ENCODE data around the gene ST6GAL2. TPM values are rescaled to one million over a fixed set of nuclear protein-coding genes. Genes with fewer than 3 reads are reported as not detected.

ST6GAL2 gene
- total and polyA plus RNA-seq, 2 of the 8 experiments (the other 6 are each of a cell fraction or from before 2014, with no cell fraction given) = 2.7 to 17.5 TPM

DNA sequence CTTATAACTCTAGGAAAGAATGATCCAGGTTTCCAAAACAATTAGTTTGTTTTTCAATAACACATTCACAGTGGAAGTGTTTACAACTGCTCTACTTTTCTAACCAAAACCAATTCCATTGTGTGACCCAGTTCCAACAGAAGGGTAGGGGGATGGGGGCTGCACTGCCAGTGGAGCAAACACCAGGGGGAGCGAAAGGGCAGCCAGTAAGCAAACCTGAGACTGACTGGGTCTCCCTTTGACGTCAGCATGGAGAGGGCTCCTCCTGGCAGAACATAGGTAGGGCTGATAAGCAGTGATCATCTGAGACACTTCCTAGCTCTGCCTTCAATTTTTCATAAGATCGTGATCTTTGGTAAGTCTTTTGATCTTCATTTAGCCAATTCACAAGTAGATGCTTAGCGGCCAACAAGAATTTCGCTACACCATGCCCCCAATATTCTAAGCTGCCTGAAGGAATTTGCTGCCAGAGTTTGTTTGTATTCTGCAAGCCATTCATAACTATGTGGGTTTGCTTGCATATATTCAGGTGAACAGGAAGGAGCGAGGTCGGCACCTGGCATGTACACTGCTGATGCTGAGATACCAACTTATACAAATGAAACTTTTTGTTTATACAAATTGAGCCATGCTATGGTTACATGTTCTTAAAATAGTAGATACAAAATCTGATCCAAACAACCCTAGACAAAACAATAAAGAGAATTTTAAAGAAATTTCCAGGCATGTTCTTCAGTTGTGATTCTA is 45.9 kb downstream of the ST6GAL2 start (continued):
- TF ChIP-seq RXRA (IDR thresholded peaks at IDR 0.05; ENCODE audit: insufficient read depth, low read depth, low read length) (no peak), EGR1 (IDR thresholded peaks at IDR 0.05; ENCODE audit: borderline replicate concordance, low read depth, low read length) (no peak), SIRT6 (IDR thresholded peaks at IDR 0.05; ENCODE audit: low read length) (no peak), SRF (IDR thresholded peaks at IDR 0.05; ENCODE audit: low read depth, low read length) (no peak), KDM1A (IDR thresholded peaks at IDR 0.05; ENCODE audit: borderline replicate concordance, low read length) (no peak), JUN (IDR thresholded peaks at IDR 0.05; ENCODE audit: low read depth, low read length) (no peak), JUND (IDR thresholded peaks at IDR 0.05; ENCODE audit: low read length) (0 out of 2 replicates have a peak, but pooled peaks have one; percentile 49)

Data from H1 (cell line).